Ramos (cell line): ENCODE measurements around the gene PHACTR4.
"Not testable (repeated sequence)": the region's sequence is repeated elsewhere in the genome, so short reads cannot be mapped to it uniquely, and the experiment has no call there.

Source experiments
- in situ Hi-C: fragments of 300-500 bp; cut with MboI; formaldehyde crosslinking; loops from one replicate; pipeline ENCODE4 v1.14.3; 2022; ENCODE audit warnings: low sequenced_read_pairs; ENCODE audit not compliant: unreplicated experiment

PHACTR4 gene

GRCh38 chr1:28428012-28428411 is 58.5 kb downstream of the PHACTR4 start:
- in situ Hi-C loops = no loop called here

- in situ Hi-C loops = no loop called here
These were observed 59.5 kb downstream of the PHACTR4 start for GRCh38 chr1:28428990-28429520.

GRCh38 chr1:28436211-28436769 is 66.8 kb downstream of the PHACTR4 start:
- in situ Hi-C loops = no loop called here

- in situ Hi-C loops = no loop called here
These were observed 67.9 kb downstream of the PHACTR4 start for GRCh38 chr1:28437264-28437923.

GRCh38 chr1:28437924-28438699 is 68.6 kb downstream of the PHACTR4 start:
- in situ Hi-C loops = no loop called here

- in situ Hi-C loops = no loop called here
These were observed 69.8 kb downstream of the PHACTR4 start for GRCh38 chr1:28439320-28439719.

GRCh38 chr1:28441674-28442073 is 72.1 kb downstream of the PHACTR4 start:
- in situ Hi-C loops = no loop called here

- in situ Hi-C loops = no loop called here
These were observed 74.0 kb downstream of the PHACTR4 start for GRCh38 chr1:28443550-28443949.

GRCh38 chr1:28447679-28448078 is 78.1 kb downstream of the PHACTR4 start:
- in situ Hi-C loops = no loop called here

- in situ Hi-C loops = not testable (repeated sequence)
These were observed 78.6 kb downstream of the PHACTR4 start for GRCh38 chr1:28448094-28448611.

GRCh38 chr1:28449904-28450303 is 80.4 kb downstream of the PHACTR4 start:
- in situ Hi-C loops = no loop called here

- in situ Hi-C loops = no loop called here
These were observed 81.0 kb downstream of the PHACTR4 start for GRCh38 chr1:28450561-28450960.

GRCh38 chr1:28451011-28451410 is 81.5 kb downstream of the PHACTR4 start:
- in situ Hi-C loops = no loop called here

- in situ Hi-C loops = no loop called here
These were observed 86.5 kb downstream of the PHACTR4 start for GRCh38 chr1:28456078-28456477.

- in situ Hi-C loops = no loop called here
These were observed 88.1 kb downstream of the PHACTR4 start for GRCh38 chr1:28457678-28458077.

GRCh38 chr1:28458237-28459228 is 89.0 kb downstream of the PHACTR4 start:
- in situ Hi-C loops = no loop called here

- in situ Hi-C loops = no loop called here
These were observed 96.8 kb downstream of the PHACTR4 start for GRCh38 chr1:28466226-28466778.

- in situ Hi-C loops = no loop called here
These were observed 100.6 kb downstream of the PHACTR4 start for GRCh38 chr1:28470146-28470545.

GRCh38 chr1:28479497-28479896 is 110.0 kb downstream of the PHACTR4 start:
- in situ Hi-C loops = not testable (repeated sequence)
